ENCODE results near the gene TSPAN32. TPM values are rescaled to one million over a fixed set of nuclear protein-coding genes. Genes with fewer than 3 reads are reported as not detected.

The TSPAN32 gene
- total RNA-seq, 1 donor from 2014 or later = not detected

DNA sequence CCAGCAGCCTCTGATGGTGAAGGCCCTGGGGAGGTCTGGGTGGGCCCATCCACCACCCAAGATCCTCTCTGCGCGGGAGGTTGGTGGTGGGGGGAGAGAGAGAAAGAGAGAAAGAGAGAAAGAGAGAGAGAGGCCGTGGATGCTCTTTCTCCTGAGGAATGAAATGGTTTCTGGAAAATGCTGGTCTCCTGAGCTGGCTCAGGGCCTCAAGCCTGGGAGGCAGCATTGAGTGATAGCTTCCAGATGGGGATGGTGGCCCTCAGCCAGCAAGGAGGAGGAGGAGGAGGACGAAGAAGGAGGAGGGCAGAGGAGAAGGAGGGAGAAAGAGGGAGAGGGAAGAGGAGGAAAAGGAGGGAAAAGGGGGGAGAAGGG is 4.6 kb downstream of the TSPAN32 start:
- TF ChIP-seq, protein P1, sequence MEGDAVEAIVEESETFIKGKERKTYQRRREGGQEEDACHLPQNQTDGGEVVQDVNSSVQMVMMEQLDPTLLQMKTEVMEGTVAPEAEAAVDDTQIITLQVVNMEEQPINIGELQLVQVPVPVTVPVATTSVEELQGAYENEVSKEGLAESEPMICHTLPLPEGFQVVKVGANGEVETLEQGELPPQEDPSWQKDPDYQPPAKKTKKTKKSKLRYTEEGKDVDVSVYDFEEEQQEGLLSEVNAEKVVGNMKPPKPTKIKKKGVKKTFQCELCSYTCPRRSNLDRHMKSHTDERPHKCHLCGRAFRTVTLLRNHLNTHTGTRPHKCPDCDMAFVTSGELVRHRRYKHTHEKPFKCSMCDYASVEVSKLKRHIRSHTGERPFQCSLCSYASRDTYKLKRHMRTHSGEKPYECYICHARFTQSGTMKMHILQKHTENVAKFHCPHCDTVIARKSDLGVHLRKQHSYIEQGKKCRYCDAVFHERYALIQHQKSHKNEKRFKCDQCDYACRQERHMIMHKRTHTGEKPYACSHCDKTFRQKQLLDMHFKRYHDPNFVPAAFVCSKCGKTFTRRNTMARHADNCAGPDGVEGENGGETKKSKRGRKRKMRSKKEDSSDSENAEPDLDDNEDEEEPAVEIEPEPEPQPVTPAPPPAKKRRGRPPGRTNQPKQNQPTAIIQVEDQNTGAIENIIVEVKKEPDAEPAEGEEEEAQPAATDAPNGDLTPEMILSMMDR (conservative IDR thresholded peaks at IDR 0.05; ENCODE audit: low read depth, low read length) = no peak
- no peak overlapping the region for H3K4me3 ChIP-seq (ENCODE audit: low read depth, low read length)
- no peak for DNase-seq (ENCODE audit: low read depth)

DNA sequence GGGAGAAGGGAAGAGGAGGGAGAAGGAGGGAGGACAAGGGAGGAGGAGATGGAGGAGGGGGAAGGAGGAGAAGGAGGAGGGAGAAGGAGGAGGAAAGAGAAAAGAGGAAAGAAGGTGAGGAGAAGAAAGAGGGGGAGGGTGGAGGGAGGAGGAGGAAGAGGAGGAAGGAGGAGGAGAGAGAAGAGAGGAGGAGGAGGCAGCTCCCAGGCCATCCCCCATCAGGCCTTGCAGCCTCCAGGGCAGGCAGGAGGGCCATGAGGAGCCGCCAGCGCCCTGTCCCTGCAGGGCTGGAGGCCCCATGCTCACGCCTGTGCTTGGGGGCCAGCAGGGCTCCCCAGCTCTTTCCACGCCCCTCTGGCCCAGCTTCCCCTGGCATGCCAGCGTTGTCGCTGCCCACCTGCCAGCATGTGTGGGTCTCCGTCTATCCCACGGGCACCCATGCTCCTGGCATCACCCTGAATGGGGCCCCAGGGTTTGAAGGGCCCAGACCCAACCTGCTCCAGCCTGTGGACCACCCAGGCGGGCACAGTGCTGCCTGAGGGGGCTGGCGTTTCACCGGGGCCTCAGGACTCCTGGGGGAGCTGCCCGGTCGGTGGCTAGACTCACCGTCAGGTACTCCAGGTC is 5.2 kb downstream of the TSPAN32 start:
- H3K4me3 ChIP-seq (ENCODE audit: low read depth, low read length) = no peak overlapping the region
- no peak for DNase-seq (ENCODE audit: low read depth)
- TF ChIP-seq, protein P1 (conservative IDR thresholded peaks at IDR 0.05; ENCODE audit: low read depth, low read length) = no peak

DNA sequence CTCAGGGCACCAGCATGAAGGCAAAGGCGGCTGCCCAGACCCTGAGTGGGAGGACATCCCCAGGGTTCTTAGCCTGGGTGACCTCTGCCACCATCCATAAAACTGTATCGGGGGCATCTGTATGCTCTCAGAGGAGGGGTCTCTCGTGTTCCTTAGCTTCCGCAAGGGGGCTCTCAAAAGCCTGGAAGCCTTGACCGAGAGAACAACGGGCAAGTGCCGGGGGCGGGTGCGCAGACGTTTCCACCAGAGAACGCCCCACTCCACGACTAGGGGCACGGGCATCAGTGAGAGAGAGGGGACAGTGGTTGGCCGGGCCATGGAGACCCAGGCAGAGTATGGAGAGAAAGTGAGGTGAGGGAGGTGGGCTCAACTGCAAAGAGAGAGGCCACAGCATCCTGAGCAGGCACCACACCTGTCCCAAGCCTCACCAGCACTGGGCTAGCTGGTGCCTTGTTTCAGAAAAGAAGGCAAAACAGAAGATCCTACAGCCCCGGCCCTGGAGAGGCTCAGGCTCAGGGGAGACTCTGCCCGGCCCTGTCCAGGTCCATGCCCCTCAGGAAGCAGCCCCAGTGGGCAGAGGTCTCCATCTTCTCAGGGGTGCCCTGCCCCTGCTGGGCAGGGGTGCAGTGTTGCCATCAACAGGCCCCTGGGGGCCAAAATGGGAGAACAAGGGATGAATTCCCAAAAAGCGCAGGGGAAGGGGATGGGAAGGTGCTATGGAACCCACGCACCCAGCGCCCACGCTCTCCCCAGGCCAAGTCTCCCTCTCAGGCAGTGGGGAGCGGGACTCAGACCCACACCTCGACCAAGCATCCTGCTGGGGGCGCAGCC is 5.9 kb downstream of the TSPAN32 start:
- no peak overlapping the region for H3K4me3 ChIP-seq (ENCODE audit: low read depth, low read length)
- DNase-seq (ENCODE audit: low read depth) = no peak
- TF ChIP-seq, protein P1 (conservative IDR thresholded peaks at IDR 0.05; ENCODE audit: low read depth, low read length) = no peak

DNA sequence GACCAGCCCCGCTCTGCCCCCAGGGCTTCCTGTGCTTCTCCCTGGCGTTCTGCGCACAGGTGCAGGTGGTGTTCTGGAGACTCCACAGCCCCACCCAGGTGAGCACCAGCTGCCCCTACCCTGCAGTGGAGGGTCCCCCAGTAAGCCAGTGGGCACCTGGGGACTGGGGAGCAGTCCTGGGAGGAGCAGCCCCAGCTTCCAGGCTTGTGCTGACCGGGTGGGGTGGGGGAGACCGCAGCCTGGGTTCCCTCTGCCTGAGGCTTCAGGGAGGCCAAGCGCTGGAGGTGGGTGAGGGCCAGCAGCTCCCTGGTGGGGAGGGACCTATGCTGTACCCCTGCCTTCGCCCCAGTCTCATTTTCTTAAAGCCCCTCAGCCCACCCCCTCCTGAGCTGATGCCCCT is 6.9 kb downstream of the TSPAN32 start:
- TF ChIP-seq, protein P1 (conservative IDR thresholded peaks at IDR 0.05; ENCODE audit: low read depth, low read length) = no peak
- DNase-seq (ENCODE audit: low read depth) = no peak
- no peak overlapping the region for H3K4me3 ChIP-seq (ENCODE audit: low read depth, low read length)

DNA sequence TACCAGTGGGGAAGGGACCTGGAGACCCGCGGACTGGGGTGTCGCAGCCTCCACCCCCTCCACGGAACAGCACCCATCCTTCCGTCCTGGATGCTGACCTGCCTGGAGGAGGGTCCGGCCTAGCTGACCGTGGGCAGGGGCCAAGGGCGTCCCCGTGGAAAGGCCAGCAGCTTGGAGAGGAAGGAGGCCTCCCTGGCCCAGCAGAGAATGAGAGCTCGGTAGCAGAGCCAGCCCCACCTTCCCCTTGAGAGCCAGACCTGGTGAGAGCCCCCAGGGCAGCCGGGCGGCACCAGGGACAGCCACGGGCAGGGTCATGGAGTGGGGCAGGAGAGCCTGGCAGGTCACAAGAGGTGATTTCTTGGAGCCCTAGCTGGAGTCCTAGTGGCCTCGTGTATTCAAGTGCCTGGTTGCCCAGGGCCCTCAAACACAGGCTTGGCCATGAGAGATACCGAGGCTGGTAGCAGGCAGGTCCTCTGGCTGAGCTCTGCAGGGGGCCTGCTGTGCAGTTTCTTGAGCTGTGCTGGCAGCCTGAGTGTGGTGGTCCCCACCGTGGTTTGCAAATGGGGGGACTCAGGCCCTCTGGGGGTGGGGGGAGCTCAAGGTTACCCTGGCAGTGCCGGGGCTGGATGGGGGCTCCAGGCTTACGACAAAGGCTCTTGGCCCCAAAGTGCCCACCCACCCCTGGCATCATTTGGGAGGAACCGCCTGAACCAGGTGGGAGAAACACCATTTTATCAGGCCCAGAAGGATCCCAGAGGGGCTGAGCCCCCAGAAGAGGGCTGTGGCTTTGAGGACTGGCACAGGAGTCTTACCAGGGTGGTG is 7.6 kb downstream of the TSPAN32 start:
- DNase-seq (ENCODE audit: low read depth) = no peak
- TF ChIP-seq, protein P1 (conservative IDR thresholded peaks at IDR 0.05; ENCODE audit: low read depth, low read length) = no peak
- H3K4me3 ChIP-seq (ENCODE audit: low read depth, low read length) = no peak overlapping the region

DNA sequence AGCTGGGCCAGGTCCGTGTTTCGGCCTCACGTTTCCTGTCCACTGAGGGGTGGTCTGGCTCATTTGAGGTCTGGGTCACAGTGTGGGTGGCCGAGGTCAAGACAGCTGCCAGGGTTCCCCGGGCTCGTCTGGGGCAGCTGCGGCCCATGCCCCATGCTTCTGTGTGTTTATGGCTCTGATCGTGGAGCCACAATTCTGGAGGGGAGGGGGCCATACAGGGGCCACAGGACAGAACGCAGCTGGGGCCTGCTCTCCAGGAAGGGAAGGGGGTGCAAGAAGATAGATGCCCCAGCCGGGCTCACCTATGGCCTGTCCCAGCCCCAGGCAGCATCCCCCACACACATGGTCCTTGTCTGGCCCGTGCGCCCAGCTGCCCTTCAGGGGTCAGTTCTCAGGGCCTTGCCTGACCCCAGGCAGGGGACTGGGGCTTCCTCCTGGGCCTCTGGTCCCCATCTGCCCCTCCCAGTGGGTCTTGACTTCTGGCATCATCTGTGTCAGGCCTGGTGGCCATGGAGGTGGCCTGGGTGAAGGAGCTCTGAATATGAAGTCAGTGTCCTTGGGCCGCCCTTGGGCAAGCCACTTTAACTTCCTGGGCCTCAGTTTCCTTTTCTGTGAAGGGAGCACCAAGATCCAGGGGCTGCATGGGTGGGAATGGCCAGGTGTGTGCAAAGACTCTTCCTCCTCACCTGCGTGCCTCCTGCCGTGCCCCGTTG is 8.4 kb downstream of the TSPAN32 start:
- TF ChIP-seq, protein P1 (conservative IDR thresholded peaks at IDR 0.05; ENCODE audit: low read depth, low read length) = no peak

More for the DNA sequence above, 8.4 kb downstream of the TSPAN32 start:
- DNase-seq (ENCODE audit: low read depth) = no peak
- H3K4me3 ChIP-seq (ENCODE audit: low read depth, low read length) = no peak overlapping the region

Measured in epithelial cell of proximal tubule (primary cell).